AG09309 (cell line): ENCODE results near the gene FSHR.

Source experiments
- DNase-seq: peaks from one replicate; pipeline ENCODE4 v3.0.0-alpha.2; 2010; ENCODE audit warnings: low read depth
- H3K4me3 ChIP-seq: 2 replicates; pipeline ENCODE4 v1.5.1; 2011; ENCODE audit warnings: mild to moderate bottlenecking, low read depth, low read length, moderate library complexity; ENCODE audit not compliant: control insufficient read depth
- TF ChIP-seq, protein P1 (sequence below): IDR thresholded peaks from 2 replicates; pipeline ENCODE4 v1.5.1; 2011; ENCODE audit warnings: mild to moderate bottlenecking, low read depth, low read length, inconsistent platforms; ENCODE audit not compliant: insufficient read depth, control insufficient read depth; ENCODE audit errors: missing control alignments

Gene FSHR

DNA sequence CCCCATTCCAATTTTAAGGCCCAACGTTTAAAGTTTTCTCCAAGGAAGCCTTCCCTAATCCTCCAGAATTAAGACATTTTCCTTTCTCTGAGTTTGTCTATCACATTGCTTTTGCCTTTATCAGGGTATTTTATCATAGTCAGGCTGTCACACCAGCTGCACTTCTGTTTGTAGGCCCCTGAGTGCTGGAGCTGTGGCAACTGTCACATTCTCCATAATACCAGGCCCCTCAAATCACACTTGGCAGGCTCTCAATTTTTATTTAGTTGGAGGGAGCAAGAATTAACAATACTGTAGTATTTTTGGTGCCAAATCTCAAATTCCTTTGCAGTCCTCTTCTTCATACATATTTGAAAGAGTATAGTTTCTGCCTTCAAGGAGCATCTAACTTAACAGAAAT lies 122.2 kb downstream of the FSHR start:
- TF ChIP-seq, protein P1, sequence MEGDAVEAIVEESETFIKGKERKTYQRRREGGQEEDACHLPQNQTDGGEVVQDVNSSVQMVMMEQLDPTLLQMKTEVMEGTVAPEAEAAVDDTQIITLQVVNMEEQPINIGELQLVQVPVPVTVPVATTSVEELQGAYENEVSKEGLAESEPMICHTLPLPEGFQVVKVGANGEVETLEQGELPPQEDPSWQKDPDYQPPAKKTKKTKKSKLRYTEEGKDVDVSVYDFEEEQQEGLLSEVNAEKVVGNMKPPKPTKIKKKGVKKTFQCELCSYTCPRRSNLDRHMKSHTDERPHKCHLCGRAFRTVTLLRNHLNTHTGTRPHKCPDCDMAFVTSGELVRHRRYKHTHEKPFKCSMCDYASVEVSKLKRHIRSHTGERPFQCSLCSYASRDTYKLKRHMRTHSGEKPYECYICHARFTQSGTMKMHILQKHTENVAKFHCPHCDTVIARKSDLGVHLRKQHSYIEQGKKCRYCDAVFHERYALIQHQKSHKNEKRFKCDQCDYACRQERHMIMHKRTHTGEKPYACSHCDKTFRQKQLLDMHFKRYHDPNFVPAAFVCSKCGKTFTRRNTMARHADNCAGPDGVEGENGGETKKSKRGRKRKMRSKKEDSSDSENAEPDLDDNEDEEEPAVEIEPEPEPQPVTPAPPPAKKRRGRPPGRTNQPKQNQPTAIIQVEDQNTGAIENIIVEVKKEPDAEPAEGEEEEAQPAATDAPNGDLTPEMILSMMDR = no peak
- DNase-seq = no peak
- no peak overlapping the region for H3K4me3 ChIP-seq

DNA sequence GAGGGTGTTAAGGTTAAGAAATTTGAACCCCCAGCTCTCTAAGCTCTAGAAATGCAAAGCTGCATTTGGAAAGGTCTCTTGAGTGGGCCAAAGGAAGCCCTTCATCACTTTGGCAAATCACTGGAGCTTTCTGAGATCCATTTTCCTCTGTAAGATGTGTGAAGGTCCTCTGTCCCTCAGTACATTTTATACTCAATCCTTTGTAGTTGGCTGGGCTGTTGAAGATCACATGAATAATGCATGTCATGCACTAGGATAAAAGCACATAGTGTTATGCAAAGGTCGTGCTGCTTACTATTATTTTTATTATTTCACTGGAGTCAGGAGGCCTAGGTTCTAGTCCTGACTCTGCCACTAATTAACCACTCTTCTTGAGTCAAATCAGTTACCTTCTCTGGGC lies 124.9 kb downstream of the FSHR start:
- no peak for DNase-seq
- no peak overlapping the region for H3K4me3 ChIP-seq
- TF ChIP-seq, protein P1 = no peak

DNA sequence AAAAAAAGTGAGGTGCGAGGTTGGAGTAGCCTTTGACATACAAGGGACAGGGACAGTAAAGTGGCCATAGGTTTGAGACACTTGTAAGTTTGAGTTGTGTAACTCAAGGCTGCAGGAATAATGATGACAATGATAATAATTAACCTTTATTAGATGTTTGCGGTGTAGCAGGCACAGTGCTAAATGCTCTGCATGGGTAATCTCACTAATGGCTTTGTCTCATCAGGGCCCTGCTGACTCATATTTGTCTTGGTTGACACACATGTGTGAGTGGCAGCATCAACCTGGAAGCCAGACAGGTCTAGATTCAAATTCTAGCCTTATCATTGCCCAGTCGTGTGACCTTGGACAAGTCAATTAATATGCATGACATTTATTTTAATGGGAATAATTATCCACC lies 126.2 kb downstream of the FSHR start:
- TF ChIP-seq, protein P1 = no peak
- H3K4me3 ChIP-seq = no peak overlapping the region
- DNase-seq = no peak

DNA sequence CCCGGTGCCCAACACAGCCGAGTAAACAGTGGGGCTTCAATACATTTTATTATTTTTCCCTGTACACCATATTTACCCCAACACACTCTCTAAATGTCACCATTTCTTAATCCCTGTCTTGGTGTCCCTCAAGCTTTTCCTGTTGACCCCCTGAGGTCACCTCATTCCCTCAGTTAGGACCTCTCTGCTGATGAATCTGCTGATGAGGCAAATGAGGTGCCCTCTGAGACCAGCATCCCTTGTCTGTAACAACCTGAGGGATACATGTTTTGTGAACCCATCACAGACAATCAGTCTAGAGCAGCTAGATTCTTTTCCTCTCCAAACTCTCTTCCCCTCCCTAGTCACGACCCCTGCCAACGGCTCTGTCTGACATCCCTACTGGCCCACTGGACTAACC lies 127.6 kb downstream of the FSHR start:
- no peak for DNase-seq
- TF ChIP-seq, protein P1 = no peak
- H3K4me3 ChIP-seq = no peak overlapping the region

DNA sequence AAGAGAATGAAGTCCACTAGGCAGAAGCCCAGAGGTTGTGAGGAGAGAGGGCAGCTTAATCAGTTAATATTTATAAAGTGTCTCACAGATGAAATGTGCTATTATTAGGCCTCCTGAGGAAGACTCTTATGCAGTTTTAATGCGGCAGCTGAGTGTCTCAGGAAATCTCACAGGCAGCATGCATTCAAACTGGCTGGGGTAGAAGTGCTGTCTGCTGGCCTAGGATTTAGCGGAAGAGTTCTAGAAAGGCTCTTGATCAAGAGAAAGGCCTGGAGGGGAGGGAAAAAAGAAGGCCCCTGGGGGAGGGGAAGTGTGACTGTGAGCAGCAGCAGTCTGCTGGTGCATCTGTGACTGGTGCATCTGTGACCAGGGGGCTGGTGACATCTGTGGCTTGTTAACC lies 133.0 kb downstream of the FSHR start:
- DNase-seq = no peak
- TF ChIP-seq, protein P1 = no peak
- no peak overlapping the region for H3K4me3 ChIP-seq

DNA sequence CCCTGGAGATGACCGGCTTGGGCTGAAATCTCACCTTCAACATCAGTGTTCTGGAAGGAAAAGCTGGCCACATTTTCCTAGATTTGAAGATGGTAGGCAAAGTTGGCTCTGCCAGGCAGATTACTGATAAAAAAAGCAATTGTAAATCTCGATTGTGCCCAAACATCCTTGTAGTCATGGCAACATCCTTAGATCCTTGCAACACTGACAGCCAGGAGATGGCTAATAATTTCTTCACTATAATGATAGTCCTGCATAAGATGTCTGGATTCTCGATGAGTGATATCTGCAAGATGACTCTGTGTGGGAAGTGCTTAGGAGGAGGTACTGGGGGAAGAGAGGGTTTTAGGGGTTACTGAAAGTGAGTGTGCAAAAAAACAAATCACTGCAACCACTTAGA lies 149.1 kb downstream of the FSHR start:
- TF ChIP-seq, protein P1 = no peak
- no peak for DNase-seq
- no peak overlapping the region for H3K4me3 ChIP-seq

DNA sequence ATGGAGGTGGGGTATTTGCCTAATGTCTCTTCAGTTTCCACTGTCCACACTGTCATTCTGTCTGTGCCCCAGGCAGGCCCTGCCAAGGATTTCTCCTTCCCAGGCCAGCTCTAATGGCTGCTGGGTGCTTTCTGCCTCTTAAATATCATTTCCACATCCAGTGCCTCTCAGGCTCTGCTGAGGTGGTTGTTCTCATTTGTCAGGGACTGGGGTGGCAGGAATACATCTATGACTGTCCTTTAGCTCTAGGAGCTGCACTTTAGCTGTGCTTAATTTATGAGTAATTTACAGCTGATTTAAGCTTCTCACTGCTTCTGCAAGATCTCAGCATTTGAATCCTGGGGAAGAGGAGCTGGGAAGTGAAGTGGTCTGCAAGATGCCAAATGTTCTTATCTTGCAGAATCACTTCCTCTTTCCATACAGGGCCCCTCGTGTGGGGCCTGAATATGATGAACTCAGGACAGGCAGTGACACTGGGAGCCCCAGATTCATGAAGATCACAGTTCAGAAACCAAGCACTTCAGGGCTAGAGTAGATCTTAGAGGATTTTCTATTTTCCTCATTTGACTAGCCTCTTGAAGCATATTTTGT lies 150.2 kb downstream of the FSHR start:
- H3K4me3 ChIP-seq = no peak overlapping the region
- TF ChIP-seq, protein P1 = no peak

More for the DNA sequence above, 150.2 kb downstream of the FSHR start:
- no peak for DNase-seq
